Measurements from ENCODE around the gene HOXD9. TPM values are rescaled to one million over a fixed set of nuclear protein-coding genes. Genes with fewer than 3 reads are reported as not detected.
A peak's percentile ranks its signal among the peaks of the same experiment; 100 is the strongest.

Gene HOXD9
- total RNA-seq, 1 donor from 2014 or later, result not detected

DNA sequence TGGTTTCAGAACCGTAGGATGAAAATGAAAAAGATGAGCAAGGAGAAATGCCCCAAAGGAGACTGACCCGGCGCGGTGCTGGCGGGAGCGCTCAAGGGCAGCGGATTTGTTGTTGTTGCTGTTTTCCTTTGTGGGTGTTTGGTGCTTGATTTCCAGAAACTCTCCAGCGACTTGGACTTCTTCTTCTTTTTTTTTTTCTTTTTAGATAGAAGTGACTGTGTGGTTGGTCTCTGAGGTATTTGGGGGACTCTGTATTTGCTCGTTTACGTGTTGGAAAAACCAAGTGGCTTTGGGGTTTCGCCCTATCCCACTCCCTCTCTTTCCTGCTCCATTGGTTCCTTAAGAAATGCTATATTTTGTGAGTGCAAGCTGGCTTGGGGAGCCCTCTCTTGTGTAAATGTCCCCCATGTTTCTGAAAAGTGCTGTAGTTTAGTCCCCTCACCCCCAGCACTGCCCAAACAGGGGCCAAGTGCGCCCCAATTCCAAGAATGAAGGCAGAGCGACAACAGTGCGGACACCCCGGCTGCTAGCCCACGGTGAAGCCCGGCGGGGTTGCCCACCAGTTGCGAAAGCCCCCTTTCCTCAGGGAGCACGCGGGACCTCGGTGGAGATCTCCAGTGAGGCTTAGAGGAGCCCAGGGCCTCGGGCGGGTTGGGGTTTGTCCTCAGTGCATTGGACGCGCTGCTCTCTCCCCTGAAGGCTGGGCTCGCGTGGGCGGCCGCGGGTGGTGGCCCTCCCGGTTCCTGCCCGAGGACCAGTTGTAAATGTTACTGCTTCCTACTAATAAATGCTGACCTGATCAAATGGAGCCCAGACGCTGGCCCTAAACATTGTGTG, 1.8 kb downstream of the HOXD9 start:
- Histone ChIP-seq H3K27ac (no peak overlapping the region), H3K9me3 (ENCODE audit: low read depth) (no peaks in the 10 kb centered on the region), H3K4me3 (no peak overlapping the region), H3F3A (ENCODE audit: low read depth) (peaks cover 3% of the 10 kb centered on the region), H3K4me2 (no peak overlapping the region), H3K4me1 (no peaks in the 10 kb centered on the region), H3K36me3 (no peaks in the 10 kb centered on the region), H3K27me3 (peaks cover 100% of the 10 kb centered on the region), H3K79me2 (ENCODE audit: low read depth) (no peaks in the 10 kb centered on the region), H4K20me1 (ENCODE audit: low read depth) (peaks cover 92% of the 10 kb centered on the region), H2AFZ (replicated peaks) (no peak overlapping the region), H3K9ac (no peak overlapping the region)
- DNase-seq (ENCODE audit: low spot score), result no peak
- Mint-ChIP-seq H3K27me3 (ENCODE audit: insufficient read depth, low read depth) (peaks cover 85% of the 10 kb centered on the region), H3K4me1 (peaks cover 17% of the 10 kb centered on the region), H3K36me3 (no peaks in the 10 kb centered on the region), H3K27ac (no peak overlapping the region), H3K4me3 (peak overlapping the region; percentile 38), H3K9me3 (peaks cover 5% of the 10 kb centered on the region)
- peak; percentile 45 for TF ChIP-seq EZH2phosphoT487 (IDR thresholded peaks at IDR 0.05)
- TF ChIP-seq CTCF (IDR thresholded peaks at IDR 0.05), result no peak
- peak; percentile 87 for TF ChIP-seq EZH2 (IDR thresholded peaks at IDR 0.05)

GRCh38 chr2:176124947-176125771, 2.6 kb downstream of the HOXD9 start:
- no peak for DNase-seq (ENCODE audit: low spot score)
- Mint-ChIP-seq H3K27me3 (ENCODE audit: insufficient read depth, low read depth) (peaks cover 81% of the 10 kb centered on the region), H3K27ac (no peak overlapping the region), H3K4me3 (no peak overlapping the region), H3K9me3 (peaks cover 5% of the 10 kb centered on the region), H3K4me1 (peaks cover 17% of the 10 kb centered on the region), H3K36me3 (no peaks in the 10 kb centered on the region)
- no peak overlapping the region for H3K4me2 ChIP-seq
- no peaks in the 10 kb centered on the region for H3K9me3 ChIP-seq (ENCODE audit: low read depth)
- peak; percentile 21 for TF ChIP-seq EZH2phosphoT487 (IDR thresholded peaks at IDR 0.05)
- TF ChIP-seq EZH2 (IDR thresholded peaks at IDR 0.05), result no peak
- no peak for TF ChIP-seq CTCF (IDR thresholded peaks at IDR 0.05)
- no peaks in the 10 kb centered on the region for H3K79me2 ChIP-seq (ENCODE audit: low read depth)
- H3K4me1 ChIP-seq, result no peaks in the 10 kb centered on the region
- H3K4me3 ChIP-seq, result no peak overlapping the region
- H3F3A ChIP-seq (ENCODE audit: low read depth), result peaks cover 3% of the 10 kb centered on the region
- H2AFZ ChIP-seq (replicated peaks), result no peak overlapping the region
- peaks cover 100% of the 10 kb centered on the region for H3K27me3 ChIP-seq
- no peaks in the 10 kb centered on the region for H3K36me3 ChIP-seq
- H3K27ac ChIP-seq, result no peak overlapping the region
- H3K9ac ChIP-seq, result no peak overlapping the region
- peaks cover 90% of the 10 kb centered on the region for H4K20me1 ChIP-seq (ENCODE audit: low read depth)

- H3K27ac Mint-ChIP-seq, result no peak overlapping the region
- TF ChIP-seq EZH2phosphoT487 (IDR thresholded peaks at IDR 0.05) (no peak), EZH2 (IDR thresholded peaks at IDR 0.05) (no peak), CTCF (IDR thresholded peaks at IDR 0.05) (no peak)
- Histone ChIP-seq H3K4me2 (no peak overlapping the region), H3K27me3 (peaks cover 100% of the 10 kb centered on the region), H4K20me1 (ENCODE audit: low read depth) (peaks cover 89% of the 10 kb centered on the region), H3K9me3 (ENCODE audit: low read depth) (no peaks in the 10 kb centered on the region), H3K36me3 (no peaks in the 10 kb centered on the region), H3K27ac (no peak overlapping the region), H3K9ac (no peak overlapping the region), H3K4me3 (no peak overlapping the region), H3K4me1 (peaks cover 3% of the 10 kb centered on the region), H3K79me2 (ENCODE audit: low read depth) (no peaks in the 10 kb centered on the region), H3F3A (ENCODE audit: low read depth) (peaks cover 3% of the 10 kb centered on the region), H2AFZ (replicated peaks) (no peak overlapping the region)
- H3K4me1 Mint-ChIP-seq, result peaks cover 17% of the 10 kb centered on the region
- peaks cover 77% of the 10 kb centered on the region for H3K27me3 Mint-ChIP-seq (ENCODE audit: insufficient read depth, low read depth)
- peaks cover 5% of the 10 kb centered on the region for H3K9me3 Mint-ChIP-seq
- no peak for DNase-seq (ENCODE audit: low spot score)
- no peaks in the 10 kb centered on the region for H3K36me3 Mint-ChIP-seq
- no peak overlapping the region for H3K4me3 Mint-ChIP-seq
Observed at GRCh38 chr2:176125772-176126054, 3.2 kb downstream of the HOXD9 start.

All from neural progenitor cell (in vitro differentiated cells).